ENCODE results near the gene PUSL1.
"Not testable (repeated sequence)": the region's sequence is repeated elsewhere in the genome, so short reads cannot be mapped to it uniquely, and the experiment has no call there.

Gene PUSL1

DNA sequence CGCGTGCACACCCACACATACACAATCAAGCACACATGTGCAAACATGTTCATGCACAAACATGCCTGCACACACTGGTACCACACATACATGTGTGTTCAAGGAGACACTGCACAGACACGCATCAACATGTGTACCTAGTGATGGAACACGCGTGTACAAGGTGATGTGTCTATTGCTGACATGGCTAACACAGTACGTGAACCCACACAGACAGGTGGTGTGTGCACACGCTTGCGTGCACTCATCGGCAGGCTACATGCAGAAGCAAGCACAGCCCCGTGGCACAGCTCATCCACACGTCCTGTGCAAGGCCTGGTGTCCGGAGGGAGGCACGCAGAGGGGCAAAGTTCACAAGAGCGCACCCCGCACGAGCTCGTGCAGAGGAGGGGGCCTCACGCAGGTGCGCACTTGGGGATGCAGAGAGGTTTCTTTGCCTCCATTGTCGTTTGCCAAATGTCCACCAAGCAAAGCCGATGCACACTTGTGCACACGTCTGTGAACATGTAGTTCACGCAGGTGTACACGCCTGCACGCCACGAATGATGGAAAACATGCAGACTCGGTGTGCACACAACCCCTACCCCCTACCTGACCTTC lies 1.6 kb upstream of the PUSL1 start:
- H3K4me3 ChIP-seq (ENCODE audit: low read depth, low read length), result peak overlapping the region; percentile 68
- DNase-seq (ENCODE audit: low read depth), result no peak

DNA sequence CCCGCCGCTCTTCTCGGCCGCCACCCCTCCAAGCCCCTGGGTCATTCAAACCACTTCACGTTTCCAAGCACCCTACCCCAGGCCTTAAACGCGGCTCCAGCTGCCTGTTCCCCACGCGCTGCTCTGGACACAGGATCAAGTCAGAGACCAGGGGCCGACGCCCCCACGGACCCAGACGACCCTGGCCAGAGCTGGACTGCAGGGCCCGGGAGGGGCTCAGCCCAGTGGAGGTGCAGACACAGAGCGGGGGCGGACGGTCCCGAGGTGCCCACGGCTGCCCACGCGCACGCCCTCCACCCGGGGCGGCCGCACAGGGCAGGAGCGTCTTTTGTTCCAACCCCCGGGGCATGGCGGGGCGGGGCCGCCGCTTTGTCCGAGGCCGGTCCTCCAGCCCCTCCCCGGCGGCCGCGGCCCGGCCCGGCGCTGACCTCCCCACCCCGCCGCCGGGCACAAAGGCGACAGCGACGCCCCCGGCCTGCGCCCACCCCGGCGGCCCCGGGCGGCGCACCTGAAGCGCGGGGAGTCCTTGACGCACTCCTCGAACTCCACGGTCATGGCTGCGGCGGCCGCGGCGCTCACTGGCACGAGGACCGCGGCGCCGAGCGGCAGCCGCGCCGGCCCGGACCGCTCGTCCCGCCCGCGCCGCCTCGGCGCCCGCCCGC lies 1.0 kb upstream of the PUSL1 start:
- no peak for DNase-seq (ENCODE audit: low read depth)
- peak overlapping the region; percentile 68 for H3K4me3 ChIP-seq (ENCODE audit: low read depth, low read length)

DNA sequence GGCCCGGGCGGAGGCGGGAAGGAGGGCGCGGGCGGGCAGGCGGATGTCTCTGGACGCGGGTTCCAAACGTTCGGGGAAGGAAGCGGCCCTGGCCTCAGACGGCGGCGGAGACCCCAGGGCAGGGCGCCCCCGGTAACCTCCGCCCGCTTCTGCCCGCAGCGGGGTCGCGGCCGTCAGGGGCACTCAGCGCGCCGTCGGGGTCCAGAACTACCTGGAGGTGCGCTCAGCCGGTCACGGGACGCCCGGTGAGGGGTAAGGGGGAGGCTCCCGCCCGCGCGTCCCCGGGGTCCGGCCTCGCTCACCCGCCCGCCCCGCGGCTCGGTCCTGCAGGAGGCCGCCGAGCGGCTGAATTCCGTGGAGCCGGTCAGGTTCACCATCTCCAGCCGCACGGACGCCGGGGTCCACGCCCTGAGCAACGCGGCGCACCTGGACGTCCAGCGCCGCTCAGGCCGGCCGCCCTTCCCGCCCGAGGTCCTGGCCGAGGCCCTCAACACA lies 406 bp downstream of the PUSL1 start:
- DNase-seq (ENCODE audit: low read depth), result no peak
- peak overlapping the region; percentile 72 for H3K4me3 ChIP-seq (ENCODE audit: low read depth, low read length)

DNA sequence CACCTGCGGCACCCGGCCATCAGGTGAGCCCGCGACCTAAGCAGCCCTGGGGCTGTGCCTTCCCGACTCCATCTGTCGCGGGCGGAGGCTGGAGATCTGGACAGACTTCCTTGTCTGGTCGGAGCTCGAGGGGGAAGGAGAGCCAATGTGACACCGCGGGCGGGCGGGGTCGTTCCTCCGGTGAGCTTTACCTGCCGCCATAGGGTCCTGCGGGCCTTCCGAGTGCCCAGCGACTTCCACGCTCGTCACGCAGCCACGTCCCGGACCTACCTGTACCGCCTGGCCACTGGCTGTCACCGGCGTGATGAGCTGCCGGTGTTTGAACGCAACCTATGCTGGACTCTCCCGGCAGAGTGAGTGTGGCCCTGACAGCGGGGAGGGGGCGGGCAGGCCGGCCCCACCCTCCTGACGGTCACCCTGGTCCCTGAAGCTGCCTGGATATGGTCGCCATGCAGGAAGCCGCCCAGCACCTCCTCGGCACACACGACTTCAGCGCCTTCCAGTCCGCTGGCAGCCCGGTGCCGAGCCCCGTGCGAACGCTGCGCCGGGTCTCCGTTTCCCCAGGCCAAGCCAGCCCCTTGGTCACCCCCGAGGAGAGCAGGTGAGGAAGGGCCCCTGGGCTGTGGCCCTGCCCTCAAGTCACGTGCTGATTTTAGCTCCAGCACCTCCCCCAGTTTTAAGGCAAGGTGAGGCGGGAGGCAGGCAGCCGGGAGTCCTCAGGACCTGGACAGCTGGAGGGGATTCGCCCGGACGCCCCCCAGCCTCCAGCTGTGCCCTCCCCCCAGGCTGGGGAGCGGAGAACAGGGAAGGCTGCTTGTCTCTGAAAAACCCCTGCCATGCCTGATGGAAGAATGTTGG lies 1.1 kb downstream of the PUSL1 start:
- peak overlapping the region; percentile 72 for H3K4me3 ChIP-seq (ENCODE audit: low read depth, low read length)
- DNase-seq (ENCODE audit: low read depth), result no peak

DNA sequence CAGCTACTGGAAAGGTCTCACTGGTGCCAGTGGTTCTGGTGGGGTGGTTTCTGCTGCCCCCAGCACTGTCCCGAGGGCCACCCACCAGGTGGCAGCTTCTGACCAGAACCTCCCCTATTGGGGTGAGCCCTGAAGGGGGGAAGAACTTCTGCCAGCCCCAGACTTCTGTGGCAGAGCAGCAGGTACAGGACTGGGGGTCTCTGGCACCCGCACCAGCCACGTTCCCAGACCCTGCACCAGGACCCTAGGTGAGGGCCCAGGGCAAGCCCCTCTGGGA lies 1.6 kb downstream of the PUSL1 start:
- no peak for DNase-seq (ENCODE audit: low read depth)
- peak overlapping the region; percentile 72 for H3K4me3 ChIP-seq (ENCODE audit: low read depth, low read length)

DNA sequence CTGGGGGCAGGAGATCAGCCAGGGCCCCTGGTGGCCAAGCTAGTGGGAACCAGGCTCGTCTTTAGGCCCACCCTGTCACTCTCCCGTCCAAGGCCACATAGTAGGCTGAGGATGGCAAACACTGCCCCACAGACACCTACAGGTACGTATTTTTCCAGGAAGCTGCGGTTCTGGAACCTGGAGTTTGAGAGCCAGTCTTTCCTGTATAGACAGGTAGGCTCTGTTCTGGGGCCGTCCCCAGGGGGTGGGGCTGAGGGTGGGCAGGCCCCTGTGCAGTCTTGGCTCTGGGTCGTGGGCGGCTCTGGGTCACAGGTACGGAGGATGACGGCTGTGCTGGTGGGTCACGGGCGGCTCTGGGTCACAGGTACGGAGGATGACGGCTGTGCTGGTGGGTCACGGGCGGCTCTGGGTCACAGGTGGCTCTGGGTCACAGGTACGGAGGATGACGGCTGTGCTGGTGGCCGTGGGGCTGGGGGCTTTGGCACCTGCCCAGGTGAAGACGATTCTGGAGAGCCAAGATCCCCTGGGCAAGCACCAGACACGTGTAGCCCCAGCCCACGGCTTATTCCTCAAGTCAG lies 2.2 kb downstream of the PUSL1 start:
- H3K4me3 ChIP-seq (ENCODE audit: low read depth, low read length), result no peak overlapping the region
- DNase-seq (ENCODE audit: low read depth), result no peak

DNA sequence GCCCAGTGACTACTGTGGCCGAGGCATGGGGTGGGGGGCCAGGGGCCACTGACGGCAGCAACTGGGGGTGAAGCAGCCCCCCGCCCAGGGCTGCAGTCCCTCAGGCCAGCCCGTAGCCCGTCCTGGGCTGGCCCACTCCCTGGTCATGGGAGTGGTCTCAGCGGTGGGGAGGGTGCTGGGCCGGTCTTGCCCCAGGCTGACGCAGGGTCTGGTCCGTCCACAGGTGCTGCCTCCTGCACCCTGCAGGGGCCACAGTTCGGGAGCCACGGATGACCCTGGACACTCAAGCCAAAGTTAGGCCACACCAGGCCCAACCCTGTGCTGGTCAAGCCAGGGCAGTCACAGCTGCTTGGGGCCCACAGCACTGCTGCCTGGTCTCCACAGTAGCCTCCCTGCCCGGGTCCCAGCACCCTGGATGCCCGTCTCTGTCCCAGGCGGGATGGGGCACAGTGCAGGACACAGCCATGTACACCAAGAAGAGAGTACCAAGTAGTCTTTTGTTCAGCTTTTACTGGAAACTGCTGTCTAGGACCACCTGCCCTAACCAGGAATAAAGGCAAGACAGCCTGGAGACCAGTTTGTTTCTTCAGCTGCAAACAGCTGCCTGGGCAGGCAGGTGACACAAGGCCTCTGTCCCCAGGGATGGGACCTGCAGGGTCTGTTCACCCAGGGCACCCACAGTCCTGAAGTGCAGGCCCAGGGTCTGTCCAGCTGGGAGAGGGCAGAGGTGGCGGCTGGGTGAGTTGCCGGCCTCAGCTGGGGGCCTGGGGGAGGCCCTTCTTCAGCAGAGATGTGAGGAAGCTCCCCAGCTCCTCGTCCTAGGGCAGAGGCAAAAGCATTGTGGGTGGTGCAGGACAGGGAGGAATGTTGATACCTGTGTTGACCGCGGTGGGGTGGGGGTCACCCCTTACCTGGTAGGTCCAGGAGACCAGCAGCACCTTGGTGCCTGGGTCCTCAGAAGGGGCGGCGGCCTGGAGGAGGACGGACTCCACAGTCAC lies 3.0 kb downstream of the PUSL1 start:
- H3K4me3 ChIP-seq (ENCODE audit: low read depth, low read length), result no peak overlapping the region
- DNase-seq (ENCODE audit: low read depth), result no peak

DNA sequence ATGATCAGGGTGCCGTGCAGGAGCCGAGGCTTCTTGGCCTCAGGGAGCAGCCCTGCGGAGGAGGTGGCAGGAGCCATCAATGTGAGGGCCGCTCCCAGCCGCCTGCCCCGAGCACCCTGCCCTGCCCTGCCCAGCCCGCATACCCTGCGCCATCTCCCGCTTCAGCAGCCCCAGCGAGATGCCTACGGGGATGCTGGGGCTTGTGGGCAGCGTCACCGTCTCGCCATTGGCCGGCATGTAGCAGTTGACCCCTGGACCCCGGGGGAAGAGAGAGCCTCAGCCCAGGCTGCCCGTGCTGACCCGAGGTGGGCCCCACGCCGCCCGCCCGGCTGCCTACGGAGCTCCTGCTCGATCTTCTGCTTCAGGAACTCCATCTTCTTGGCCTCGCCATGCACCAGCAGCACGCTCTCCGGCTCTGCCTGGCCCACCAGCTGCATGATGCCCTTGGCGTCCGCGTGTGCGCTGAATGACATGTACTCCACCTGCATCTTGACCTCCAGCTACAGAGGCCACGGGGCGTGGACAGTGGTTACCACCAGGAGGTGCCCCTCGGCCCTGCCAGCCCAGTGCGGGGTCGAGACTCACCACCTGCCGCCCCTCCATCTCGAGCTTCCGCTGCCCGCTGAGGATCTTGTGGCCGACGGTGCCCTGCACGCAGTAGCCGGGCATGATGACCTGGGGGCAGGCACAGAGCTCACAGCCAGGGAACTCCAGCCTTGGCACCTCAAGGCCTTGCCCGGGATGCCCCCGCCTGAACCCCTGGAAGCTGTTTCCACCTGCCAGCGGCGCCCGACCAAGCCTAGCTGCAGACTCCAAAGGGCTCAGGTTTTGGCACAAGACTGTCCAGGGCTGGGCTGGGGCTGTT lies 4.3 kb downstream of the PUSL1 start:
- H3K4me3 ChIP-seq (ENCODE audit: low read depth, low read length), result no peak overlapping the region
- DNase-seq (ENCODE audit: low read depth), result no peak

DNA sequence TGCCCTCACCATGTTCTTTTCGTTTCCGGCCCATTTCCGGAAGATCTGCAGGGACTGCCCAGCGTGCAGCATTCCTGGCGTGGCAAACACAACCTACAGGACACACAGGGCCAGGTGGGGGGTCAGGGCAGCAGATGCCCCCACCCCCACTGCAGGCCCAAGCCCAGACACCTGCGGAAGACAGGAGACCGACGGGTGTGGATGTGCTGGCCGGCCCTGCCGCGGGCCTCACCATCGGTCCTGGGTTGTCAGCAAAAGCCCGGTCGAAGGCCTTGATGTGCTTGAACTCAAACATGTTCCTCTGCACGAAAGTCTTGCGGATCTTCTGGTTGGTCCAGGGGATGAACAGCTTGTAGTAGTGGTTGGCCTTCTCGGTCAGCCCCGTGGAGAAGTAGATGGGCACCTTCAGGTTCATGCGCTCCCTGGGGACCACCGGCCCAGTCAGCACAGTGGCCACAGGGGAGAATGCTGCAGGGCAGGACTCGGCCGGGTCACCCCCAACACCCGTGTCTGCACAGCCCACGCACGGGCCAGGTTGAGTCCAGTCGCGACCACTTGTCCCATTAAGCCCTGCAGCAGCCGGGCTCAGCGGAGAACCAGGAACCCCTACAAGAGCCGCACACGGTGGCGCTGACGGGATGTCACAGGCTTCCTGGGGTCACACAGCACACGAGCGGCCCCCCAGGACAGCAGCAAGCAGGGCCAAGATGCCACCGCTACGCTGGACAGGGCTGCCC lies 5.3 kb downstream of the PUSL1 start:
- no peak for DNase-seq (ENCODE audit: low read depth)
- H3K4me3 ChIP-seq (ENCODE audit: low read depth, low read length), result no peak overlapping the region

DNA sequence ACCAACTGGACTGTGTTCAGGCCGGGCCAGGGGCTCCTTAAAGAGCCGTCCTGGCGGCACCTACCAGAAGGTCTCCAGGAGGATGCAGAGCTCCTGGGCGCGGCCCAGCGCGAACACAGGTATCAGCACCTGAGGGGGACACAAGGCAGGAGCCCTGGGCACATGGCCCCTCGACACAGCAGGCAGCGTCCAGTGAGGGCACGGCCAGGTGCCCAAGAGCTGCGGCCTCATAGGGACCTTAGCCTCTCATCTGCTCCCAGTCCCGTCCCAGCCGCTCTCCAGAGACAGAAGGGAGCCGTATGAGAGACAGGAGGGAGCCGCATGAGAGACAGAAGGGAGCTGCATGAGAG lies 5.8 kb downstream of the PUSL1 start:
- no peak for DNase-seq (ENCODE audit: low read depth)
- H3K4me3 ChIP-seq (ENCODE audit: low read depth, low read length), result no peak overlapping the region

DNA sequence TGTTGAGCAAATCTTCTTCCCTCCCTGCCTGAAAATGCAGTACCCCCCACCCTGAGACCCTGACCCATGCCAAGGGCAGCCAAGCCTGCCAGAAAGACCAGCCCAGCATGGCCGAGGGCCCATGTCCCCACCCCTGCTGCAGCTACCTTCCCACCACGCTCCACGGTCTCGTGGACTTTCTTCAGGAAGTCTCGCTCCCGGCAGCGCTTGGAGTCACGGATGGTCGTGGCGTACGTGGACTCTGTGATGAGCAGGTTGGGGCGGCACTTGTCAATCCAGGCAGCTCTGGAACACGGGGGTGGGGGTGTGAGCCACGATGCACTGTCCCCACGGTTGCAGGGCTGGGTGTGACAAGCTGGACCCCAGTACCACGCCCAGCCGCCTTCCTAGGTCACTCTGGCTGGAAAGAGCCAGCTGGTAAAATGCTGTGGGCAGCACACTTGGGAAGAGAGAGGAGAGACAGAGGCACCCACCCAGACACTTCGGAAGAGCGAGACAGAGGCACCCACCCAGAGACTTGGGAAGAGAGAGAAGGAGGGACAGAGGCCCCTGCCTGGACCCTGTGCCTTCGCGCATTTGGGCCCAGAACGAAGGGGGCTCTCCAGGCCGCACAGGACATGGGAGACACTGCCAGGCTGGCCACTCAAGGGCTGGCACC lies 6.4 kb downstream of the PUSL1 start:
- DNase-seq (ENCODE audit: low read depth), result no peak
- no peak overlapping the region for H3K4me3 ChIP-seq (ENCODE audit: low read depth, low read length)

DNA sequence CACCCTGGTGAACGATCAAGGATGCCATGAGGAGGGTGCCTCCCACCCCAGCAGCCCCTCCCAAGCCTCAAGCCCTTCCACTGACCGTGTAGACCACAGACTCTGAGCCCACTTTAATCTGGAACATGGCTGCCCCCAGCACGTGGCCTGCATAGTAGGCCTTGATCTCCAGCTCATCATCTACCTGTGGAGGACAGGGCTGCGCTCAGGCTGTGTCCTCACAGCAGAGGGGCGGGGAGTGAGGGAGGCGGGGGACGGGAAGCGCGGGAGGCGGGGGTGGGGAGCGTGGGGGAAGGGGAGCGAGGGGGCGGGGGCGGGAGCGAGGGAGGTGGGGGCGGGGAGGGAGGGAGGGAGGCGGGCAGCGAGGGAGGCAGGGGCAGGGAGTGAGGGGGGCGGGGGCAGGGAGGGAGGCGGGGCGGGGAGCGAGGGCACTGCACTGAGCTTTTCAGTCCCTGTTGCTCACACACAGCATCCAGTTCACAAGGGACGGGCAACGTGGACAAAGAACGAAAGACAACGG lies 7.1 kb downstream of the PUSL1 start:
- H3K4me3 ChIP-seq (ENCODE audit: low read depth, low read length), result no peak overlapping the region
- DNase-seq (ENCODE audit: low read depth), result no peak

DNA sequence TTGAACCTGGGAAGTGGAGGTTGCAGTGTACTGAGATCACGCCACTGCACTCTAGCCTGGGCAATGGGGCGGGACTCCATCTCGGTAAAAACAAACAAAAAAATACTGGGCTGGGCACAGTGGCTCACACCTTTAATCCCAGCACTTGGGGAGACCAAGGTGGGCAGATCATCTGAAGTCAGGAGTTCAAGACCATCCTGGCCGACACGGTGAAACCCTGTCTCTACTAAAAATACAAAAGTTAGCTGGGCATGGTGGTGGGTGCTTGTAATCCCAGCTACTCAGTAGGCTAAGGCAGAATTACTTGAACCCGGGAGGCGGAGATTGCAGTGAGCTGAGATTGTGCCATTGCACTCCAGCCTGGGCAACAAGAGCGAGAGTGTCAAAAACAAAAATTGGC lies 7.8 kb downstream of the PUSL1 start:
- not testable (repeated sequence) for H3K4me3 ChIP-seq (ENCODE audit: low read depth, low read length); DNase-seq (ENCODE audit: low read depth)

DNA sequence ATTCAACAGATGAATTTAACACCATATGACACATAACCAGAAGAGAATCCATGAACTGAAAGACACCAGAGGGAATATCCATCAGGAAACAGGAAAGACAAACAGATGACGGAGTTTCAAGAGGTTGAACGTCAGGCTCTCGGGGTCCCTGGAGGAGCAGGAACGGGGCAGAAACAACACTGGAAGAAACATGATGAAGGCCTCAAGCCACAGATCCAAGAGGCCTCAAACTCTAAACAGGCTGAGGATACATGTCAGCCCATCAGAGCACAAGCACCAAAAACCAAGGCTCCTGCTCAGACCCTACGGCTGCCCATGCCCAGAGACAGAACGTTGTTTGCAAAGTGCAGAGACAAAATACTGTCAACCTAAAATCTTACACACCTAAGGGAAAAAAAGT lies 9.0 kb downstream of the PUSL1 start:
- H3K4me3 ChIP-seq (ENCODE audit: low read depth, low read length), result no peak overlapping the region
- no peak for DNase-seq (ENCODE audit: low read depth)

DNA sequence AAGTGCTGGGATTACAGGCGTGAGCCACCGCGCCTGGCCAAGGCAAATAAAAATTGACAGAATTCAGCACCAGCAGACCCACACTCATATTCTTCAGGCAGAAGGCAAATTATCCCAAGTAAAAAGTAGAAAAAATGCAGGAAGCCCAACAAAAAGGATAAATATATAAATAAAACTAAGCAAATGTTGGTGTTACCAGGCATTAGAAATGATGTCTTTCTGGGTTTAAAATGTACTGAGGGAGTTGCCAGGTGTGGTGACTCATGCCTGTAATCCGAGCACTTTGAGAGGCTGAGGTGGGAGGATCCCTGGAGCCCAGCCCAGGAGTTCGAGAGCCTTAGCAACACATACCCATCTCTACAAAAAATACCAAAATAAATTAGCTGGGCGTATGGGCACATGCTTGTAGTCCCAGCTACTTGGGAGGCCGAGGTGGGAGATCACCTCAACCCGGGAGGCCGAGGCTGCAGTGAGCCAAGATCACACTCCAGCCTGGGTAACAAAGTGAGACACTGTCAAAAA lies 9.8 kb downstream of the PUSL1 start:
- peak; percentile 75 for DNase-seq (ENCODE audit: low read depth)
- no peak overlapping the region for H3K4me3 ChIP-seq (ENCODE audit: low read depth, low read length)

DNA sequence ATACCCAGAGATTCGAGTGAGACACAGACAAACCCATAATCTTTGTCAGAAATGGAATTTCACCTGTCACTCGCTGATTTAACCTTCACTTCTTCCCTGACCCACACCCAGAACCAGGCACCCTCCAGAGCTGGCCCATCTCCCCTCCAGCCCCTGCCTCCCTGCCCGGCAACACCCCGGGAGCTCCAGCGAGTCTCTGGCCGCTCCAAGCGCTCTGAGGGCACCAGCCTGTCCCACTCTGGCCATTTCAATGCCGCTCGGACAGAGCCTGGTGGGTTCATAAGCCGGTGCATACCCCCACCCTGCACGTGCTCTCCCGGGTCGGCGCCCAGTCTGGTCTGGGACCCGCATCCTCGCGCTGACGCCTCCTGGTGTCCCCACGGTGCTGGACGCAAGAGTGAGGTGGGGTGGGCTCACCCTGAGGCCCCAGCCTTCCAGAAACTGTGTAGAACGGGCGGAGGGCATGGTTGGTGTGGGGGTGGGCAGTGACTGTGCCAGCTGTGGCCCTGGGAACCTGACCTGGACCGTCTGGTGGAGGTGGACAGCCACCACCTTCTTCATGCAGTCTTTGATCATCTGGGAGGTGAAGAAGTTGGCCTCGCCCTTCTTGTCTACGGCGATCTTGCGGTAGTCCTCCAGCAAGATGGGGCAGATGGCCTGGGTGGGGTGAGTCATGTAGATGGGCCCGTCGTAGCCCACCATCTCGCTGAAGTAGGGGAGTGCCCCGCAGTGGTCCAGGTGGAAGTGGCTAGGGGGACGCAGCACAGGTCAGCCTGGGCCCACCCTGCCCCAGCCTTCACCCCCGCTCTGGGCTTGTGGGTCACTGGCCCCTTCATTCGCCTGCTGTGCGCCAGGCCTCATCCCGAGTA lies 10.6 kb downstream of the PUSL1 start:
- DNase-seq (ENCODE audit: low read depth), result no peak
- H3K4me3 ChIP-seq (ENCODE audit: low read depth, low read length), result no peak overlapping the region

All from skeletal muscle cell (primary cell).